GM18505 (cell line): Measurements from ENCODE around the gene EFCAB6.

Source experiments
- ATAC-seq: cut with Tn5 transposase; IDR thresholded peaks from one replicate; pipeline ENCODE4 v1.9.1; 2021; ENCODE audit not compliant: unreplicated experiment
- POLR2A ChIP-seq: IDR thresholded peaks from 4 replicates; pipeline ENCODE4 v1.6.1; 2011; ENCODE audit warnings: borderline replicate concordance; ENCODE audit not compliant: insufficient read depth, insufficient read length; ENCODE audit errors: extremely low read depth

The EFCAB6 gene

GRCh38 chr22:43504068-43504467 is 308.0 kb downstream of the EFCAB6 start:
- TF ChIP-seq POLR2A = no peak
- no peak for ATAC-seq

- ATAC-seq = no peak
- TF ChIP-seq POLR2A = no peak
These were observed 309.7 kb downstream of the EFCAB6 start for GRCh38 chr22:43502306-43502874.

- no peak for TF ChIP-seq POLR2A
- no peak for ATAC-seq
These were observed 310.2 kb downstream of the EFCAB6 start for GRCh38 chr22:43501878-43502277.

- ATAC-seq = no peak
- no peak for TF ChIP-seq POLR2A
These were observed 311.0 kb downstream of the EFCAB6 start for GRCh38 chr22:43500792-43501785.

GRCh38 chr22:43498856-43499253 is 313.2 kb downstream of the EFCAB6 start:
- TF ChIP-seq POLR2A = no peak
- ATAC-seq = no peak

- TF ChIP-seq POLR2A = no peak
- ATAC-seq = no peak
These were observed 313.9 kb downstream of the EFCAB6 start for GRCh38 chr22:43497956-43498855.

- ATAC-seq = no peak
- TF ChIP-seq POLR2A = no peak
These were observed 318.8 kb downstream of the EFCAB6 start for GRCh38 chr22:43493297-43493696.

GRCh38 chr22:43491737-43492136 is 320.4 kb downstream of the EFCAB6 start:
- no peak for TF ChIP-seq POLR2A
- ATAC-seq = no peak

- TF ChIP-seq POLR2A = no peak
- no peak for ATAC-seq
These were observed 320.9 kb downstream of the EFCAB6 start for GRCh38 chr22:43491177-43491576.

- TF ChIP-seq POLR2A = no peak
- no peak for ATAC-seq
These were observed 321.8 kb downstream of the EFCAB6 start for GRCh38 chr22:43490311-43490710.

GRCh38 chr22:43488937-43489336 is 323.2 kb downstream of the EFCAB6 start:
- no peak for ATAC-seq

GRCh38 chr22:43488031-43488866 is 323.9 kb downstream of the EFCAB6 start:
- TF ChIP-seq POLR2A = no peak
- ATAC-seq = no peak

More at GRCh38 chr22:43488937-43489336, 323.2 kb downstream of the EFCAB6 start:
- TF ChIP-seq POLR2A = no peak
